Body of pancreas (tissue), 4 donors: ENCODE results near the gene NOP14. TPM values are rescaled to one million over a fixed set of nuclear protein-coding genes. Genes with fewer than 3 reads are reported as not detected.
"Not testable (repeated sequence)": the region's sequence is repeated elsewhere in the genome, so short reads cannot be mapped to it uniquely, and the experiment has no call there.

ENCODE experiments used
- ATAC-seq: fragments of 150-250 bp; one replicate; pipeline ENCODE4 v1.9.1; 2016
- DNase-seq, 4 donors: peaks; one replicate each; pipeline ENCODE4 v3.0.0-alpha.2; 2019
- H3K27ac ChIP-seq, 4 donors: fragments of 200-600 bp; sonication (generic); 1 replicate in 3 of 4; 2 replicates in 1 of 4; pipeline versions ENCODE4 v1.5.1 to v1.6.1; 2016 to 2019; ENCODE audit warnings: mild to moderate bottlenecking in 1 of 4, mixed read lengths in 1 of 4, moderate library complexity in 1 of 4
- H3K27me3 ChIP-seq, 2 donors: fragments of 200-600 bp; sonication (generic); one replicate each; pipeline ENCODE4 v1.6.0; 2016; ENCODE audit warnings: mild to moderate bottlenecking in 1 of 2
- H3K36me3 ChIP-seq, 2 donors: fragments of 200-600 bp; sonication (generic); replicated peaks in 1 of 2; 2 replicates each; pipeline ENCODE4 v1.5.1; 2016; ENCODE audit warnings: low read depth in 2 of 2; ENCODE audit not compliant: insufficient read depth in 1 of 2
- H3K4me1 ChIP-seq: fragments of 200-600 bp; sonication (generic); one replicate; pipeline ENCODE4 v1.6.0; 2016
- H3K4me3 ChIP-seq, 2 donors: fragments of 200-600 bp; sonication (generic); 1 replicate in 1 of 2; 2 replicates in 1 of 2; pipeline ENCODE4 v1.5.1; 2016 to 2019
- H3K9me3 ChIP-seq, 3 donors: fragments of 200-600 bp; sonication (generic); 1 replicate in 2 of 3; 2 replicates in 1 of 3; pipeline ENCODE4 v1.5.1; 2016
- POLR2A ChIP-seq, 3 donors: fragments of 450-650 bp; IDR thresholded peaks; one replicate each; pipeline ENCODE4 v1.6.1; 2016; ENCODE audit warnings: antibody characterized with exemption in 3 of 3, mild to moderate bottlenecking in 2 of 3
- WGBS, 2 donors: methylation state at CpG; one replicate each; pipeline ENCODE4 v1.1.5; 2017; 5-methylcytosine and 5-hydroxymethylcytosine counted together
- intact Hi-C: fragments of 100-400 bp; cut with DNase I; formaldehyde crosslinking; loops from one replicate; pipeline ENCODE4 v1.15.1; 2023
- total RNA-seq, 2 donors: library from RNA; depleted of rRNA; stranded (reverse); fragments of >200 nt; gene quantifications; one replicate each; pipeline ENCODE4 v1.1.0, GENCODE V29; 2016
- TF ChIP-seq, protein P1 (sequence below), 7 experiments: fragments of 450-650 bp in 4 of 7; fragments of 200-600 bp in 3 of 7; sonication (generic) in 3 of 7; IDR thresholded peaks; one replicate each; pipeline ENCODE4 v1.5.1; 2016 to 2019; ENCODE audit warnings: antibody characterized with exemption in 7 of 7

NOP14 gene
- total RNA-seq, 2 donors from 2014 or later: 20.0 to 20.1 TPM

- peak in 2 of 4 donors; percentile 3 to 8 for DNase-seq
- Histone ChIP-seq H3K4me1 (peaks cover 24% of the 10 kb centered on the region), H3K27ac (no peak overlapping the region), H3K27me3 (no peaks in the 10 kb centered on the region), H3K9me3 (no peaks in the 10 kb centered on the region), H3K36me3 (peaks cover 28 to 31% of the 10 kb centered on the region in 2 donors), H3K4me3 (no peak overlapping the region)
- TF ChIP-seq, protein P1, sequence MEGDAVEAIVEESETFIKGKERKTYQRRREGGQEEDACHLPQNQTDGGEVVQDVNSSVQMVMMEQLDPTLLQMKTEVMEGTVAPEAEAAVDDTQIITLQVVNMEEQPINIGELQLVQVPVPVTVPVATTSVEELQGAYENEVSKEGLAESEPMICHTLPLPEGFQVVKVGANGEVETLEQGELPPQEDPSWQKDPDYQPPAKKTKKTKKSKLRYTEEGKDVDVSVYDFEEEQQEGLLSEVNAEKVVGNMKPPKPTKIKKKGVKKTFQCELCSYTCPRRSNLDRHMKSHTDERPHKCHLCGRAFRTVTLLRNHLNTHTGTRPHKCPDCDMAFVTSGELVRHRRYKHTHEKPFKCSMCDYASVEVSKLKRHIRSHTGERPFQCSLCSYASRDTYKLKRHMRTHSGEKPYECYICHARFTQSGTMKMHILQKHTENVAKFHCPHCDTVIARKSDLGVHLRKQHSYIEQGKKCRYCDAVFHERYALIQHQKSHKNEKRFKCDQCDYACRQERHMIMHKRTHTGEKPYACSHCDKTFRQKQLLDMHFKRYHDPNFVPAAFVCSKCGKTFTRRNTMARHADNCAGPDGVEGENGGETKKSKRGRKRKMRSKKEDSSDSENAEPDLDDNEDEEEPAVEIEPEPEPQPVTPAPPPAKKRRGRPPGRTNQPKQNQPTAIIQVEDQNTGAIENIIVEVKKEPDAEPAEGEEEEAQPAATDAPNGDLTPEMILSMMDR (IDR thresholded peaks at IDR 0.05): no peak
- no peak for ATAC-seq
- intact Hi-C loops: loop anchor here (5.0 kb wide), 1 partner anchor 182 kb away; the partner anchor contains the start of gene TNIP2
- 90 to 94% methylated on average over 14 of the region's 14 CpGs for WGBS, 2 donors
These were observed 24.3 kb downstream of the NOP14 start for GRCh38 chr4:2938906-2939305.

DNA sequence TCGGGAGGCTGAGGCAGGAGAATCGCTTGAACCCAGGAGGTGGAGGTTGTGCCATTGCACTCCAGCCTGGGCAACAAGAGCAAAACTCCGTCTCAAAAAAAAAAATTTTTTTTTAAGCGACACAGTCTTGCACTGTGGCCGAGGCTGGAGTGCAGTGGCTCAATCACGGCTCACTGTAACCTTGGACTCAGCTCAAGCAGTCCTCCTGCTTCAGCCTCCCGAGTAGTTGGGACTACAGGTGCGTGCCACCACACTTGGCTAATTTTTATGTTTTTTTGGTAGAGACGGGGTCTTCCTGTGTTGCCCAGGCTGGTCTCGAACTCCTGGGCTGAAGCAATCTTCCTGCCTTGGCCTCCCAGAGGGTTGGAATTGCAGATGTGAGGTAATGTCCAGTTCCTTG, 24.8 kb downstream of the NOP14 start:
- not testable (repeated sequence) for H3K9me3 ChIP-seq, H3K27me3 ChIP-seq, H3K27ac ChIP-seq, ATAC-seq, H3K4me3 ChIP-seq
- peak in 2 of 4 donors; percentile 5 to 10 for DNase-seq
- Histone ChIP-seq H3K4me1 (peaks cover 29% of the 10 kb centered on the region), H3K36me3 (peaks cover 26 to 31% of the 10 kb centered on the region in 2 donors)
- intact Hi-C loops: loop anchor here (5.0 kb wide), 1 partner anchor 181 kb away; the partner anchor contains the start of gene TNIP2
- 87 to 91% methylated on average over 10 of the region's 10 CpGs for WGBS, 2 donors

- no peak for ATAC-seq
- no peaks in the 10 kb centered on the region for H3K27me3 ChIP-seq
- TF ChIP-seq, protein P1 (IDR thresholded peaks at IDR 0.05): no peak
- TF ChIP-seq POLR2A (IDR thresholded peaks at IDR 0.05): no peak
- no peaks in the 10 kb centered on the region for H3K9me3 ChIP-seq
- peaks cover 33% of the 10 kb centered on the region for H3K4me1 ChIP-seq
- H3K27ac ChIP-seq: no peak overlapping the region
- peak in 1 of 4 donors; percentile 4 for DNase-seq
- no peak overlapping the region for H3K4me3 ChIP-seq
- peaks cover 22 to 31% of the 10 kb centered on the region in 2 donors for H3K36me3 ChIP-seq
- WGBS, 2 donors: 64 to 80% methylated on average over 12 of the region's 12 CpGs
- intact Hi-C loops: loop anchor here (5.0 kb wide), 1 partner anchor 181 kb away; the partner anchor contains the start of gene TNIP2
These were observed 25.2 kb downstream of the NOP14 start for GRCh38 chr4:2937986-2938385.

GRCh38 chr4:2937146-2937857, 25.9 kb downstream of the NOP14 start:
- peak in 3 of 4 donors; percentile 41 to 58 (median 41) for DNase-seq
- intact Hi-C loops: loop anchor here (5.0 kb wide), 1 partner anchor 180 kb away; the partner anchor contains the start of gene TNIP2
- Histone ChIP-seq H3K36me3 (peaks cover 21 to 31% of the 10 kb centered on the region in 2 donors), H3K27ac (peak overlapping the region in 2 of 4 donors; percentile 31 to 34), H3K9me3 (no peaks in the 10 kb centered on the region), H3K27me3 (no peaks in the 10 kb centered on the region), H3K4me1 (peaks cover 40% of the 10 kb centered on the region), H3K4me3 (no peak overlapping the region)
- peak; percentile 16 for ATAC-seq
- WGBS, 2 donors: 64 to 66% methylated on average over 16 to 23 of the region's 23 CpGs
- TF ChIP-seq, protein P1 (IDR thresholded peaks at IDR 0.05): no peak
- TF ChIP-seq POLR2A (IDR thresholded peaks at IDR 0.05): peak in 1 of 3 donors; percentile 4

DNA sequence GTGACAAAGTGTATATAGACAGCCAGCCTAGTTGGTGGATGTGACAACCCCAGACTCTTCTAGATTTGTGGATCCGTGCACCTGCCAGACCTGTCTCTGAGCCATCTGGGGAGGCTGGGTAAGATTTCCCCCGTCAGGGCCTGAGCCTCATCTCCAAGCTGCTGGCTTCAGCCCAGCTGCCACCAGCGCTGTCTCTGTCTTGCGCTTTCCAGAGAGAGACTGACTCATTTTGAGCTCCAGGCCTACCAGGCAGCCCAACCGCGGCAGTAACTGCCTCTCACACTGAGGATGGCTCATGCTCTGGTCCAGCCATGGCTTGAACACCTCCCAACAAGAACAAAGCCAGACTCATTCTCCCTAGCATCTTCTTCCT, 26.4 kb downstream of the NOP14 start:
- no peaks in the 10 kb centered on the region for H3K27me3 ChIP-seq
- intact Hi-C loops: loop anchor here (5.0 kb wide), 1 partner anchor 179 kb away; the partner anchor contains the start of gene TNIP2
- no peaks in the 10 kb centered on the region for H3K9me3 ChIP-seq
- no peak overlapping the region for H3K4me3 ChIP-seq
- peaks cover 21 to 30% of the 10 kb centered on the region in 2 donors for H3K36me3 ChIP-seq
- peak overlapping the region in 2 of 4 donors; percentile 31 to 34 for H3K27ac ChIP-seq
- TF ChIP-seq, protein P1 (IDR thresholded peaks at IDR 0.05): no peak
- TF ChIP-seq POLR2A (IDR thresholded peaks at IDR 0.05): no peak
- WGBS, 2 donors: 68 to 76% methylated on average over 4 to 6 of the region's 6 CpGs
- DNase-seq (peak in 2 of 4 donors; percentile 17 to 35), ATAC-seq (no peak)
- H3K4me1 ChIP-seq: peaks cover 43% of the 10 kb centered on the region
